ENCODE data around the gene ARHGAP10. TPM values are rescaled to one million over a fixed set of nuclear protein-coding genes. Genes with fewer than 3 reads are reported as not detected.

The ARHGAP10 gene
- total and polyA plus RNA-seq, 3 donors from 2014 or later: 17.4 to 108 (median 83.5) TPM

- peak; percentile 64 for DNase-seq
- WGBS, 2 donors: 71 to 73% methylated on average over 5 to 6 of the region's 6 CpGs
- Histone ChIP-seq H3K27me3 (no peaks in the 10 kb centered on the region), H3K4me3 (no peak overlapping the region), H3K27ac (no peak overlapping the region), H3K4me1 (peaks cover 19% of the 10 kb centered on the region), H3K9me3 (no peaks in the 10 kb centered on the region), H3K36me3 (ENCODE audit: low read depth, missing control alignments) (no peaks in the 10 kb centered on the region)
- TF ChIP-seq, protein P1, sequence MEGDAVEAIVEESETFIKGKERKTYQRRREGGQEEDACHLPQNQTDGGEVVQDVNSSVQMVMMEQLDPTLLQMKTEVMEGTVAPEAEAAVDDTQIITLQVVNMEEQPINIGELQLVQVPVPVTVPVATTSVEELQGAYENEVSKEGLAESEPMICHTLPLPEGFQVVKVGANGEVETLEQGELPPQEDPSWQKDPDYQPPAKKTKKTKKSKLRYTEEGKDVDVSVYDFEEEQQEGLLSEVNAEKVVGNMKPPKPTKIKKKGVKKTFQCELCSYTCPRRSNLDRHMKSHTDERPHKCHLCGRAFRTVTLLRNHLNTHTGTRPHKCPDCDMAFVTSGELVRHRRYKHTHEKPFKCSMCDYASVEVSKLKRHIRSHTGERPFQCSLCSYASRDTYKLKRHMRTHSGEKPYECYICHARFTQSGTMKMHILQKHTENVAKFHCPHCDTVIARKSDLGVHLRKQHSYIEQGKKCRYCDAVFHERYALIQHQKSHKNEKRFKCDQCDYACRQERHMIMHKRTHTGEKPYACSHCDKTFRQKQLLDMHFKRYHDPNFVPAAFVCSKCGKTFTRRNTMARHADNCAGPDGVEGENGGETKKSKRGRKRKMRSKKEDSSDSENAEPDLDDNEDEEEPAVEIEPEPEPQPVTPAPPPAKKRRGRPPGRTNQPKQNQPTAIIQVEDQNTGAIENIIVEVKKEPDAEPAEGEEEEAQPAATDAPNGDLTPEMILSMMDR (IDR thresholded peaks at IDR 0.05): no peak
- TF ChIP-seq POLR2A (IDR thresholded peaks at IDR 0.05): no peak
- intact Hi-C loops (cut with DNase I; ENCODE audit: low total_unique reads): no loop called here
These were observed 335.5 kb downstream of the ARHGAP10 start for GRCh38 chr4:148067301-148067916.

DNA sequence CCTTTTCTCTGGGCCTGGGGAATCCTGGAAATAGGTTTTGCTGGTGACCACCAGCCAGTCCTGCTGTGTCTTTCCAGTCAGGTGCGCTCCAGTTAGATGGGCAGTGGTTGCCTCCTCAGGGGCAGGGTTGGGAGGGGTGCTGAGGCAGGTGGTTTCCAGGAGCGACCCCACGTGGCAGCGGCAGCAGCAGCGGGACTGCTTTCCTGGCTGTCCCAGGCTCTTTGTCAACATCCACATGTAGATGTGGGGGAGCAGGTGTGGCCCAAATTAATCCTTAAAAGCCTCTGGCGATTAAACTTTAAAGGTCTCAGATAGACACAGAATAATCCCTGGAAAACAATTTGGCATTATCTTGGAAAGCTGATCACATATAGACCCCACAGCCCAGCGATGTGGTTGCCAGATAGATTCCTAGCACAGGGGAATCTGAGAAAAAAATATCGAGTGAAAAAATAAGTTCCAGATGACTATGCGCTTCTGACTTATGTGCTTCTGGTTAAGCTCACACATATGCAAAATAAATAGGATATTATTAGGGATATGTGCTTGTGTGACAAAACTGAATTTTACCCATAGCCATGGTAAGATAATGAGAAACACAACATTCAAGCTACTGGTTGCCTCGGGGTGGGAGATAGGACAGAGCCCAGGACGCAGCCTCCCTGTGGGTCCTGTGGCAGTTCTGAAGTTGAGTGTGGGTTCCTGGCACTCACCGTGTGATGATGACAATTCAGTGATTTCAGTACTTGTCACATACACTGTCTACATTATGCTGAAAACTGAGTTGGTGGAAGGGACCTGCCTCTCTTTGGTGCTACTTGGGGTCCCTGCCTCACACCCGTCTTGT lies 336.4 kb downstream of the ARHGAP10 start:
- Histone ChIP-seq H3K36me3 (ENCODE audit: low read depth, missing control alignments) (no peaks in the 10 kb centered on the region), H3K27me3 (no peaks in the 10 kb centered on the region), H3K9me3 (no peaks in the 10 kb centered on the region), H3K4me1 (peaks cover 19% of the 10 kb centered on the region), H3K4me3 (no peak overlapping the region), H3K27ac (no peak overlapping the region)
- WGBS, 2 donors: 82 to 84% methylated on average over 8 to 13 of the region's 13 CpGs
- intact Hi-C loops (cut with DNase I; ENCODE audit: low total_unique reads): no loop called here
- DNase-seq: no peak
- no peak for TF ChIP-seq POLR2A (IDR thresholded peaks at IDR 0.05)

DNA sequence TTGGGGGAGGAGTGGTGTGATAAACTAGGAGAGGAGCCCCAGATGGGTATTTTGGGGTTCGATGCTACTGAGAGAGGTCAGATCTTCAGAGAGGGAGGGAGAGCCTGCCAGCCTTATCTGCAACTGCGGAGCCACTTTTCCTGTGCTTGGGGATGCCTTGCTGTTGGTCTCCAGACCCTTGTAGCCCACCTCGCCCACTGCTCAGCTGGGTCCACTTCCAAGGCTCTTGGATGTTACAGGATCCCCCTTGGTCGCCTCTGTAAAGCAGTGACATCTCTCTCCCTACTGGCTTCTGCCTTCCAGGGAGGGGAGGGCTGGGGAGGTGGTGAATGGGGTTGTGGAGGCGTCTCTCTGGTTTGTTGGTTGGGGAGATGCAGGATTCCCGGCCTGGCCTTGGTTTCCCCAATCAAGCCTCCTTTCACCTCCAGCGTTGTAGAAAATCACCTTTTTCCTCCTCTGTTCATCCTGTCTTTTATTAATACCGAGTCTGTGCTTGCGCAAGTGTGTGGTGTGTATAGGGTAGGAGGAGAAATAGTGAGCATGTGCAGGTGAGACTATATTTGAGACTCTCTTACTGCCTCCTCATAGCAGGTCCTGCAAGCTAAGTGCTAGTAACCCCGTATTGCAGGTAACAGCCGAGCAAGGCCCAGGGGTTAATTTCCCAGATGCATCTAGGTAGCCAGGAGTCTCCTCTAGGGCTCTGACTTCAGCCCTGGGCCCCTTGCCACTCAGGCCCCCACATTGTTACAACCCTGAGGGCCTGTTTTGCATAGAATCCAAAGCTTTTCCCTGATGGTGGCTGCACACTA lies 337.4 kb downstream of the ARHGAP10 start:
- 85 to 90% methylated on average over 11 of the region's 11 CpGs for WGBS, 2 donors
- TF ChIP-seq POLR2A (IDR thresholded peaks at IDR 0.05): no peak
- TF ChIP-seq, protein P1 (IDR thresholded peaks at IDR 0.05): no peak
- Histone ChIP-seq H3K36me3 (ENCODE audit: low read depth, missing control alignments) (no peaks in the 10 kb centered on the region), H3K4me3 (no peak overlapping the region), H3K4me1 (peaks cover 19% of the 10 kb centered on the region), H3K27me3 (no peaks in the 10 kb centered on the region), H3K27ac (no peak overlapping the region), H3K9me3 (no peaks in the 10 kb centered on the region)
- no peak for DNase-seq
- intact Hi-C loops (cut with DNase I; ENCODE audit: low total_unique reads): no loop called here

DNA sequence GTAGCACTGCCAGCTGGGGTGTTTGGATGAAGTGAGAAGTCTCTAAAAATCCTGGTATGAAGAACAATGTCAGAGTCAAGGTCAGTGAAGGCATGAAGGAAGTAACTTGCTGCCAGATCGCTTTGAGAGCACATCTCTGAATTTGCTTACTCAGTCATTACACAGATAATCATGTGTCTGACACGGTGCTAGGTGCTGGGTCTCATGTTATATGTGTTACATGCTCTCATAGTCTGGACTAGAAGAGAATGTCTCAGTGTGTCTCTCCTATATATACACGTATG lies 337.9 kb downstream of the ARHGAP10 start:
- DNase-seq: peak; percentile 26
- Histone ChIP-seq H3K4me1 (peaks cover 19% of the 10 kb centered on the region), H3K9me3 (no peaks in the 10 kb centered on the region), H3K36me3 (ENCODE audit: low read depth, missing control alignments) (no peaks in the 10 kb centered on the region), H3K27ac (no peak overlapping the region), H3K4me3 (no peak overlapping the region), H3K27me3 (no peaks in the 10 kb centered on the region)
- intact Hi-C loops (cut with DNase I; ENCODE audit: low total_unique reads): no loop called here
- no peak for TF ChIP-seq POLR2A (IDR thresholded peaks at IDR 0.05)
- TF ChIP-seq, protein P1 (IDR thresholded peaks at IDR 0.05): no peak
- 19 to 26% methylated on average over 3 of the region's 3 CpGs for WGBS, 2 donors

DNA sequence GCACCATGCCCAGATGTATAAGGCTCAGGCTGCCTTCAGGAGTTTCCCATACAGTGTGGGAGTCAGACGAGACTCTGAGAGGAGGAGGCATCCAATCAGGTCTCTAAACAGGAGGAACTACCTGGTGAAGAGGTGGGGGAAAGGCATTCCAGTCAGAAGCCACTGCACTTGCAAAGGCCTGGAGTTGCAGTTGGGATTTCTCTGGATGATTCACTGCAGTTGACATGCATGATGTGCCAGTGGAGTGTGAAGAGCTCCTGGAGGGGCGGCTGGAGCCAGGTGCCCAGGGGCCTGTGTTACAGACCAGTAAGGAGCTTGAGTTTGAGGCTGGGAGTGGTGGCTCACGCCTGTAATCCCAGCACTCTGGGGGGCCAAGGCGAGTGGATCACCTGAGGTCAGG lies 339.1 kb downstream of the ARHGAP10 start:
- H3K4me3 ChIP-seq: no peak overlapping the region
- TF ChIP-seq, protein P1 (IDR thresholded peaks at IDR 0.05): no peak
- TF ChIP-seq POLR2A (IDR thresholded peaks at IDR 0.05): no peak
- no peaks in the 10 kb centered on the region for H3K9me3 ChIP-seq
- no peaks in the 10 kb centered on the region for H3K27me3 ChIP-seq
- DNase-seq: no peak
- no peak overlapping the region for H3K27ac ChIP-seq
- 63 to 85% methylated on average over 1 to 4 of the region's 4 CpGs for WGBS, 2 donors
- peaks cover 19% of the 10 kb centered on the region for H3K4me1 ChIP-seq
- intact Hi-C loops (cut with DNase I; ENCODE audit: low total_unique reads): no loop called here
- H3K36me3 ChIP-seq (ENCODE audit: low read depth, missing control alignments): no peaks in the 10 kb centered on the region

Measured in testis (tissue), 3 donors.